ENCODE data around the gene CAPN5. TPM values are rescaled to one million over a fixed set of nuclear protein-coding genes. Genes with fewer than 3 reads are reported as not detected.

The CAPN5 gene
- total and polyA plus RNA-seq, 5 donors = 2.9 to 6.9 (median 5.2) TPM

Other genes with a start within 250 kb of the CAPN5 start
- gene ACER3, start 206.1 kb upstream of the CAPN5 start, total RNA-seq = 10 to 100 TPM; 10.6 to 16.1 (median 12.9) TPM
- gene ACER3, start 206.1 kb upstream of the CAPN5 start, polyA plus RNA-seq = 4.1 TPM
- not detected for gene B3GNT6, start 32.6 kb upstream of the CAPN5 start, total RNA-seq
- not detected for gene B3GNT6, start 32.6 kb upstream of the CAPN5 start, polyA plus RNA-seq
- gene OMP, start 35.9 kb downstream of the CAPN5 start, total RNA-seq = not detected
- not detected for gene OMP, start 35.9 kb downstream of the CAPN5 start, polyA plus RNA-seq
- 1 to 10 TPM; 5.7 to 8.6 (median 6.8) TPM for gene MYO7A, start 61.3 kb downstream of the CAPN5 start, total RNA-seq
- gene MYO7A, start 61.3 kb downstream of the CAPN5 start, polyA plus RNA-seq = 2.4 TPM
- under 1 TPM in 1 of 4 donors, not detected in 3; 0.69 TPM for gene GDPD4, start 234.7 kb downstream of the CAPN5 start, total RNA-seq
- 0.52 TPM for gene GDPD4, start 234.7 kb downstream of the CAPN5 start, polyA plus RNA-seq